SK-N-SH treated with all-trans-retinoic acid at 6 μM for 48 hours (cell line): Measurements from ENCODE around the gene CABP4.

Experiments
- ATAC-seq: fragments of 200-7000 bp; cut with Tn5 transposase; 3 replicates; pipeline ENCODE4 v1.9.1; 2020; ENCODE audit warnings: mild to moderate bottlenecking, moderate library complexity
- ARNTL ChIP-seq: fragments of 450-650 bp; formaldehyde crosslinking; IDR thresholded peaks from 2 replicates; pipeline ENCODE4 v1.5.0; 2020; ENCODE audit warnings: low read depth, mild to moderate bottlenecking, moderate library complexity, borderline replicate concordance
- BACH2 ChIP-seq: fragments of 250-450 bp; sonication (Bioruptor Pico); IDR thresholded peaks from 2 replicates; pipeline ENCODE4 v1.9.0; 2021; ENCODE audit warnings: mild to moderate bottlenecking, borderline replicate concordance
- CSDC2 ChIP-seq: fragments of 250-450 bp; sonication (Bioruptor Pico); IDR thresholded peaks from 2 replicates; pipeline ENCODE4 v1.5.0; 2020; ENCODE audit warnings: mild to moderate bottlenecking, moderate library complexity
- ESRRG ChIP-seq: fragments of 250-450 bp; sonication (Bioruptor Pico); IDR thresholded peaks from 2 replicates; pipeline ENCODE4 v1.6.1; 2021; ENCODE audit warnings: mild to moderate bottlenecking
- GLIS3 ChIP-seq: fragments of 250-450 bp; sonication (Bioruptor Pico); IDR thresholded peaks from 2 replicates; pipeline ENCODE4 v1.5.0; 2020; ENCODE audit warnings: mild to moderate bottlenecking, moderate library complexity
- ISL1 ChIP-seq: fragments of 250-450 bp; sonication (Bioruptor Pico); IDR thresholded peaks from 2 replicates; pipeline ENCODE4 v2.1.2; 2022; ENCODE audit warnings: mild to moderate bottlenecking, moderate library complexity
- PPARA ChIP-seq: fragments of 250-450 bp; sonication (Bioruptor Pico); IDR thresholded peaks from 2 replicates; pipeline ENCODE4 v1.5.0; 2020; ENCODE audit warnings: mild to moderate bottlenecking, borderline replicate concordance
- TCF4 ChIP-seq: fragments of 250-450 bp; sonication (Bioruptor Pico); IDR thresholded peaks from 2 replicates; pipeline ENCODE4 v1.8.0; 2021; ENCODE audit warnings: mild to moderate bottlenecking, moderate library complexity, borderline replicate concordance
- TOX ChIP-seq: fragments of 250-450 bp; sonication (Bioruptor Pico); IDR thresholded peaks from 2 replicates; pipeline ENCODE4 v1.8.0; 2021; ENCODE audit warnings: mild to moderate bottlenecking, moderate library complexity, borderline replicate concordance
- ZC3H10 ChIP-seq: fragments of 250-450 bp; sonication (Bioruptor Pico); IDR thresholded peaks from 2 replicates; pipeline ENCODE4 v1.5.1; 2021; ENCODE audit warnings: mild to moderate bottlenecking, moderate library complexity
- ZFP3 ChIP-seq: fragments of 250-450 bp; sonication (Bioruptor Pico); IDR thresholded peaks from 2 replicates; pipeline ENCODE4 v1.5.0; 2020; ENCODE audit warnings: mild to moderate bottlenecking, moderate library complexity
- ZFP30 ChIP-seq: fragments of 450-650 bp; formaldehyde crosslinking; IDR thresholded peaks from 2 replicates; pipeline ENCODE4 v1.5.0; 2022; ENCODE audit warnings: mild to moderate bottlenecking, moderate library complexity
- ZNF565 ChIP-seq: fragments of 450-650 bp; formaldehyde crosslinking; conservative IDR thresholded peaks from 2 replicates; pipeline ENCODE4 v1.5.0; 2020; ENCODE audit warnings: low read depth, mild to moderate bottlenecking, moderate library complexity
- ZNF70 ChIP-seq: fragments of 450-650 bp; formaldehyde crosslinking; IDR thresholded peaks from 2 replicates; pipeline ENCODE4 v1.5.0; 2020; ENCODE audit warnings: mild to moderate bottlenecking, moderate library complexity
- TF ChIP-seq, protein P1 (sequence below): fragments of 250-450 bp; sonication (Bioruptor Pico); IDR thresholded peaks from 2 replicates; pipeline ENCODE4 v1.8.0; 2020; ENCODE audit warnings: mild to moderate bottlenecking, moderate library complexity, borderline replicate concordance
- TF ChIP-seq, protein P2 (sequence below): fragments of 250-450 bp; sonication (Bioruptor Pico); IDR thresholded peaks from 2 replicates; pipeline ENCODE4 v1.8.0; 2021; ENCODE audit warnings: low read depth, mild to moderate bottlenecking, moderate library complexity, borderline replicate concordance
- TF ChIP-seq, protein P3 (sequence below): fragments of 250-450 bp; sonication (Bioruptor Pico); IDR thresholded peaks from 2 replicates; pipeline ENCODE4 v1.5.1; 2020; ENCODE audit warnings: low read depth, mild to moderate bottlenecking, moderate library complexity
- TF ChIP-seq, protein P4 (sequence below): fragments of 250-450 bp; sonication (Bioruptor Pico); IDR thresholded peaks from 2 replicates; pipeline ENCODE4 v1.5.0; 2020; ENCODE audit warnings: mild to moderate bottlenecking, moderate library complexity
- TF ChIP-seq, protein P5 (sequence below): fragments of 250-450 bp; sonication (Bioruptor Pico); IDR thresholded peaks from 2 replicates; pipeline ENCODE4 v1.5.1; 2021; ENCODE audit warnings: mild to moderate bottlenecking, moderate library complexity

The CABP4 gene

DNA sequence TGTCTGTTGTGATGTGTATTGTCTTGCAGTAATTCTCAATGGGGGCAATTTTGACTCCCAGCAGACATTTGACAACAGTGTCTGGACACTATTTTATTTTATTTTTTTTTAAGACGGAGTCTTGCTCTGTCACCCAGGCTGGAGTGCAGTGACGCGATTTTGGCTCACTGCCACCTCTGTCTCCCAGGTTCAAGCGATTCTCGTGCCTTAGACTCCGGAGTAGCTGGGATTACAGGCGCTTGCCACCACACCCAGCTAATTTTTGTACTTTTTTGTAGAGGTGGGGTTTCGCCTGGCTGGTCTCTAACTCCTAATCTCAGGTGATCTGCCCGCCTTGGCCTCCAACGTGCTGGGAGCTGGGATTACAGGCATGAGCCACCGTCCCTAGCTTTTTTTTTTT, 25.4 kb upstream of the CABP4 start (continued):
- TF ChIP-seq, protein P1, sequence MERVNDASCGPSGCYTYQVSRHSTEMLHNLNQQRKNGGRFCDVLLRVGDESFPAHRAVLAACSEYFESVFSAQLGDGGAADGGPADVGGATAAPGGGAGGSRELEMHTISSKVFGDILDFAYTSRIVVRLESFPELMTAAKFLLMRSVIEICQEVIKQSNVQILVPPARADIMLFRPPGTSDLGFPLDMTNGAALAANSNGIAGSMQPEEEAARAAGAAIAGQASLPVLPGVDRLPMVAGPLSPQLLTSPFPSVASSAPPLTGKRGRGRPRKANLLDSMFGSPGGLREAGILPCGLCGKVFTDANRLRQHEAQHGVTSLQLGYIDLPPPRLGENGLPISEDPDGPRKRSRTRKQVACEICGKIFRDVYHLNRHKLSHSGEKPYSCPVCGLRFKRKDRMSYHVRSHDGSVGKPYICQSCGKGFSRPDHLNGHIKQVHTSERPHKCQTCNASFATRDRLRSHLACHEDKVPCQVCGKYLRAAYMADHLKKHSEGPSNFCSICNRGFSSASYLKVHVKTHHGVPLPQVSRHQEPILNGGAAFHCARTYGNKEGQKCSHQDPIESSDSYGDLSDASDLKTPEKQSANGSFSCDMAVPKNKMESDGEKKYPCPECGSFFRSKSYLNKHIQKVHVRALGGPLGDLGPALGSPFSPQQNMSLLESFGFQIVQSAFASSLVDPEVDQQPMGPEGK (CRISPR knock-in tag): no peak
- TF ChIP-seq BACH2 (CRISPR knock-in tag): no peak
- no peak for TF ChIP-seq CSDC2 (CRISPR knock-in tag)
- TF ChIP-seq TOX: no peak
- TF ChIP-seq, protein P2, sequence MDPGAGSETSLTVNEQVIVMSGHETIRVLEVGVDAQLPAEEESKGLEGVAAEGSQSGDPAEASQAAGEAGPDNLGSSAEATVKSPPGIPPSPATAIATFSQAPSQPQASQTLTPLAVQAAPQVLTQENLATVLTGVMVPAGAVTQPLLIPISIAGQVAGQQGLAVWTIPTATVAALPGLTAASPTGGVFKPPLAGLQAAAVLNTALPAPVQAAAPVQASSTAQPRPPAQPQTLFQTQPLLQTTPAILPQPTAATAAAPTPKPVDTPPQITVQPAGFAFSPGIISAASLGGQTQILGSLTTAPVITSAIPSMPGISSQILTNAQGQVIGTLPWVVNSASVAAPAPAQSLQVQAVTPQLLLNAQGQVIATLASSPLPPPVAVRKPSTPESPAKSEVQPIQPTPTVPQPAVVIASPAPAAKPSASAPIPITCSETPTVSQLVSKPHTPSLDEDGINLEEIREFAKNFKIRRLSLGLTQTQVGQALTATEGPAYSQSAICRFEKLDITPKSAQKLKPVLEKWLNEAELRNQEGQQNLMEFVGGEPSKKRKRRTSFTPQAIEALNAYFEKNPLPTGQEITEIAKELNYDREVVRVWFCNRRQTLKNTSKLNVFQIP: no peak
- TF ChIP-seq ZFP30 (CRISPR knock-in tag): no peak
- no peak for TF ChIP-seq ESRRG (CRISPR knock-in tag)
- TF ChIP-seq ZFP3 (CRISPR knock-in tag): no peak

DNA sequence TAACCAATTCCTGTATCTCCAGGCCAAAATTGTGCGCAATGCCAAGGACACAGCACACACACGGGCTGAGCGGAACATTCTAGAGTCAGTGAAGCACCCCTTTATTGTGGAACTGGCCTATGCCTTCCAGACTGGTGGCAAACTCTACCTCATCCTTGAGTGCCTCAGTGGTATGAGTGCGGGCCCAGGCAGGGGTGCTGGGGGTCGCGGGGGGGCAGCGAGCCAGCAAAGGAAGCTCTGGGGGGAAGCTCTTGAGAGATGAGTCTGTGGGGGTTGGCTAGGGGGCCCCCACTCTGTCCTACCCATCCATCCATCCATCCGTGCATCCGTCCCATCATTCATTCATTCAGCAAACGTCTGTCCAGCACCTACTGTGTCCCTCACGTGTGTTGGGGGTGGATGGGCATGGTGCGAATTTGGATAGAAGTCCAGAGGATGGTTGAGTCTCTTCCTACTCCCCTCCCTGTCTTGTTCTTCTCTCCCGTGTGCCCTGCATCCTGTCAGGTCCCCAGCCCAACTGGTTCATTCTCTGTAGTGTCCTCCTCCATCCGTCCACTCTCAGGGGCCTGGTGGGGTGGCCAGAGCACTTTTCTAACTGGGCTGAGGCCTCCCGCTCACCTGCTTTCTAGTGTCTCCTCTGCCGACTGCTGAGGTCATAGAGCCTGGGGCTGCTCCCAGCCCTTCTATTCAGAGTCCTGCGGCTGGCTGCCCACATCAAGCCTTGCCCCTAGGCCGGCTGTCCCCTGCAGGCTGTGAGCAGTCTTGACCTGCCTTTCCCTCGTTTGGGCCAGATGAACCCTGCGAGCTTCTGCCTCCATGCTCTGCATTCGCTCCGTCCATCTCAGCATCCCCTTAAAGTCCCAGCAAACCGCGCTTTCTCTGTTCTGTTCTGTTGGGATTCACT, 23.6 kb upstream of the CABP4 start:
- TF ChIP-seq, protein P3, sequence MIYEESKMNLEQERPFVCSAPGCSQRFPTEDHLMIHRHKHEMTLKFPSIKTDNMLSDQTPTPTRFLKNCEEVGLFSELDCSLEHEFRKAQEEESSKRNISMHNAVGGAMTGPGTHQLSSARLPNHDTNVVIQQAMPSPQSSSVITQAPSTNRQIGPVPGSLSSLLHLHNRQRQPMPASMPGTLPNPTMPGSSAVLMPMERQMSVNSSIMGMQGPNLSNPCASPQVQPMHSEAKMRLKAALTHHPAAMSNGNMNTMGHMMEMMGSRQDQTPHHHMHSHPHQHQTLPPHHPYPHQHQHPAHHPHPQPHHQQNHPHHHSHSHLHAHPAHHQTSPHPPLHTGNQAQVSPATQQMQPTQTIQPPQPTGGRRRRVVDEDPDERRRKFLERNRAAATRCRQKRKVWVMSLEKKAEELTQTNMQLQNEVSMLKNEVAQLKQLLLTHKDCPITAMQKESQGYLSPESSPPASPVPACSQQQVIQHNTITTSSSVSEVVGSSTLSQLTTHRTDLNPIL (CRISPR knock-in tag): no peak
- no peak for TF ChIP-seq ZNF565
- no peak for TF ChIP-seq ISL1 (CRISPR knock-in tag)
- no peak for TF ChIP-seq ESRRG (CRISPR knock-in tag)
- TF ChIP-seq ZFP30 (CRISPR knock-in tag): no peak
- no peak for TF ChIP-seq PPARA (CRISPR knock-in tag)
- no peak for TF ChIP-seq ZNF70 (CRISPR knock-in tag)
- no peak for TF ChIP-seq TCF4 (CRISPR knock-in tag)
- TF ChIP-seq, protein P4, sequence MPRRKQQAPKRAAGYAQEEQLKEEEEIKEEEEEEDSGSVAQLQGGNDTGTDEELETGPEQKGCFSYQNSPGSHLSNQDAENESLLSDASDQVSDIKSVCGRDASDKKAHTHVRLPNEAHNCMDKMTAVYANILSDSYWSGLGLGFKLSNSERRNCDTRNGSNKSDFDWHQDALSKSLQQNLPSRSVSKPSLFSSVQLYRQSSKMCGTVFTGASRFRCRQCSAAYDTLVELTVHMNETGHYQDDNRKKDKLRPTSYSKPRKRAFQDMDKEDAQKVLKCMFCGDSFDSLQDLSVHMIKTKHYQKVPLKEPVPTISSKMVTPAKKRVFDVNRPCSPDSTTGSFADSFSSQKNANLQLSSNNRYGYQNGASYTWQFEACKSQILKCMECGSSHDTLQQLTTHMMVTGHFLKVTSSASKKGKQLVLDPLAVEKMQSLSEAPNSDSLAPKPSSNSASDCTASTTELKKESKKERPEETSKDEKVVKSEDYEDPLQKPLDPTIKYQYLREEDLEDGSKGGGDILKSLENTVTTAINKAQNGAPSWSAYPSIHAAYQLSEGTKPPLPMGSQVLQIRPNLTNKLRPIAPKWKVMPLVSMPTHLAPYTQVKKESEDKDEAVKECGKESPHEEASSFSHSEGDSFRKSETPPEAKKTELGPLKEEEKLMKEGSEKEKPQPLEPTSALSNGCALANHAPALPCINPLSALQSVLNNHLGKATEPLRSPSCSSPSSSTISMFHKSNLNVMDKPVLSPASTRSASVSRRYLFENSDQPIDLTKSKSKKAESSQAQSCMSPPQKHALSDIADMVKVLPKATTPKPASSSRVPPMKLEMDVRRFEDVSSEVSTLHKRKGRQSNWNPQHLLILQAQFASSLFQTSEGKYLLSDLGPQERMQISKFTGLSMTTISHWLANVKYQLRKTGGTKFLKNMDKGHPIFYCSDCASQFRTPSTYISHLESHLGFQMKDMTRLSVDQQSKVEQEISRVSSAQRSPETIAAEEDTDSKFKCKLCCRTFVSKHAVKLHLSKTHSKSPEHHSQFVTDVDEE (CRISPR knock-in tag): no peak
- TF ChIP-seq BACH2 (CRISPR knock-in tag): no peak
- ATAC-seq: no peak

DNA sequence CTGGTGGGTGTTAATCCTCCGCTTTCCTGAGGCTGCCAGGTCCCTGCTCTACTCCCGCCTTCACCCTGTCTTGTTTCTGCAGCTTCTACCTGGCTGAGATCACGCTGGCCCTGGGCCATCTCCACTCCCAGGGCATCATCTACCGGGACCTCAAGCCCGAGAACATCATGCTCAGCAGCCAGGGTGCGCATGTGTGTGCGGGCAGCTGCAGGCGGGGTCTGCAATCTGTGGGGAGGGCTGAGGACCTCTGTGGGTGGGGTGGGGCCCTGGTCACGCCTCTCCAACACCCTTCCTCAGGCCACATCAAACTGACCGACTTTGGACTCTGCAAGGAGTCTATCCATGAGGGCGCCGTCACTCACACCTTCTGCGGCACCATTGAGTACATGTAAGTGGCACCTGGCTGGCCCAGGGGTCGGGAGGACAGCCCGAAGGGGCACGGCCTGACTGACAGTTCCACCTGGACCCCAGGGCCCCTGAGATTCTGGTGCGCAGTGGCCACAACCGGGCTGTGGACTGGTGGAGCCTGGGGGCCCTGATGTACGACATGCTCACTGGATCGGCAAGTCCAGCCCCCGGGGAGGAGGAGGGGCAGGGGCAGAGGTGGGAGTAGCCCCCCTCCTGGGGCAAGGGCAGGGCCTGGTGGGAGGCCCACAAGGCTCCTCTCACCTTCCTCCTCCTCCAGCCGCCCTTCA, 22.4 kb upstream of the CABP4 start:
- TF ChIP-seq ISL1 (CRISPR knock-in tag) (no peak), ZC3H10 (CRISPR knock-in tag) (no peak), ARNTL (CRISPR knock-in tag) (no peak), GLIS3 (CRISPR knock-in tag) (no peak)
- TF ChIP-seq, protein P5, sequence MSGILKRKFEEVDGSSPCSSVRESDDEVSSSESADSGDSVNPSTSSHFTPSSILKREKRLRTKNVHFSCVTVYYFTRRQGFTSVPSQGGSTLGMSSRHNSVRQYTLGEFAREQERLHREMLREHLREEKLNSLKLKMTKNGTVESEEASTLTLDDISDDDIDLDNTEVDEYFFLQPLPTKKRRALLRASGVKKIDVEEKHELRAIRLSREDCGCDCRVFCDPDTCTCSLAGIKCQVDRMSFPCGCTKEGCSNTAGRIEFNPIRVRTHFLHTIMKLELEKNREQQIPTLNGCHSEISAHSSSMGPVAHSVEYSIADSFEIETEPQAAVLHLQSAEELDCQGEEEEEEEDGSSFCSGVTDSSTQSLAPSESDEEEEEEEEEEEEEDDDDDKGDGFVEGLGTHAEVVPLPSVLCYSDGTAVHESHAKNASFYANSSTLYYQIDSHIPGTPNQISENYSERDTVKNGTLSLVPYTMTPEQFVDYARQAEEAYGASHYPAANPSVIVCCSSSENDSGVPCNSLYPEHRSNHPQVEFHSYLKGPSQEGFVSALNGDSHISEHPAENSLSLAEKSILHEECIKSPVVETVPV (CRISPR knock-in tag): no peak
- TF ChIP-seq, protein P2: no peak
- no peak for ATAC-seq
